B cell (primary cell): ENCODE results near the gene MYOM1. TPM values are rescaled to one million over a fixed set of nuclear protein-coding genes. Genes with fewer than 3 reads are reported as not detected.

Experiments used
- ATAC-seq: fragments of 200-7000 bp; cut with Tn5 transposase; one replicate; pipeline ENCODE4 v1.10.0; 2021; ENCODE audit warnings: low read depth, mild to moderate bottlenecking, moderate number of reproducible peaks, moderate library complexity
- CTCF ChIA-PET: fragments of 350-600 bp; sonication (Branson Sonifier 250); formaldehyde crosslinking; loops from one replicate; lab custom pipeline; 2021; ENCODE audit warnings: antibody characterized with exemption, inconsistent platforms; lab: Charles Lee
- POLR2A ChIA-PET: fragments of 350-600 bp; sonication (Branson Sonifier 250); formaldehyde crosslinking; loops from one replicate; lab custom pipeline; 2021; ENCODE audit warnings: antibody characterized with exemption; lab: Charles Lee
- DNase-seq: peaks from one replicate; pipeline ENCODE4 v3.0.0; 2013
- H2AFZ ChIP-seq: 2 replicates; pipeline ENCODE4 v1.6.1; 2012; ENCODE audit warnings: mild to moderate bottlenecking, low read depth, low read length; ENCODE audit not compliant: insufficient read depth, poor library complexity, severe bottlenecking
- H3K27ac ChIP-seq, 2 donors: 1 replicate in 1 of 2; 2 replicates in 1 of 2; pipeline ENCODE4 v1.5.1; 2012 to 2013; ENCODE audit warnings: low read length in 2 of 2, mild to moderate bottlenecking in 2 of 2, moderate library complexity in 1 of 2
- H3K27me3 ChIP-seq, 4 experiments: fragments of 200-600 bp in 1 of 4; sonication (generic) in 1 of 4; replicated peaks in 1 of 4; 1 replicate in 2 of 4; 2 replicates in 2 of 4; pipeline versions ENCODE4 v1.6.1 to v1.7.0; 2013 to 2016; ENCODE audit warnings: low read length in 3 of 4, mild to moderate bottlenecking in 2 of 4, mixed read lengths in 1 of 4, moderate library complexity in 1 of 4; ENCODE audit not compliant: insufficient read depth in 4 of 4, control insufficient read depth in 3 of 4; ENCODE audit errors: control extremely low read depth in 1 of 4
- H3K36me3 ChIP-seq, 2 experiments: replicated peaks in 1 of 2; 1 replicate in 1 of 2; 2 replicates in 1 of 2; pipeline versions ENCODE4 v1.6.1 to v1.7.1; 2013; ENCODE audit warnings: low read length in 1 of 2; ENCODE audit not compliant: insufficient read depth in 2 of 2, control insufficient read depth in 1 of 2; ENCODE audit errors: control extremely low read depth in 1 of 2, extremely low read depth in 1 of 2
- H3K4me1 ChIP-seq, 2 donors: fragments of 200-600 bp in 1 of 2; sonication (generic) in 1 of 2; 1 replicate in 1 of 2; 2 replicates in 1 of 2; pipeline versions ENCODE4 v1.5.1 to v1.6.1; 2013 to 2017; ENCODE audit warnings: low read length in 2 of 2; ENCODE audit not compliant: control insufficient read depth in 2 of 2, insufficient read depth in 2 of 2
- H3K4me2 ChIP-seq: replicated peaks from 2 replicates; pipeline ENCODE3; 2012; ENCODE audit warnings: mild to moderate bottlenecking, low read depth, low read length; ENCODE audit not compliant: poor library complexity, severe bottlenecking
- H3K4me3 ChIP-seq, 5 experiments: fragments of 200-600 bp in 1 of 5; sonication (generic) in 1 of 5; 1 replicate in 3 of 5; 2 replicates in 2 of 5; pipeline versions ENCODE4 v1.5.1 to v1.7.0; 2011 to 2016; ENCODE audit warnings: low read length in 4 of 5, mild to moderate bottlenecking in 4 of 5, low read depth in 2 of 5, control low read depth in 1 of 5, moderate library complexity in 1 of 5; ENCODE audit not compliant: insufficient read depth in 1 of 5; ENCODE audit errors: control extremely low read depth in 1 of 5, extremely low read depth in 1 of 5
- H3K79me2 ChIP-seq: fragments of 200-600 bp; sonication (generic); one replicate; pipeline ENCODE4 v1.6.0; 2016; ENCODE audit warnings: low read length; ENCODE audit not compliant: control insufficient read depth, insufficient read depth
- H3K9ac ChIP-seq: fragments of 200-600 bp; sonication (generic); 2 replicates; pipeline ENCODE4 v1.6.1; 2017; ENCODE audit warnings: mild to moderate bottlenecking, low read length, moderate library complexity
- H3K9me3 ChIP-seq, 3 donors: one replicate each; pipeline versions ENCODE4 v1.6.1 to v1.7.1; 2013; ENCODE audit warnings: low read length in 2 of 3; ENCODE audit not compliant: control insufficient read depth in 2 of 3, insufficient read depth in 1 of 3; ENCODE audit errors: control extremely low read depth in 1 of 3
- H4K20me1 ChIP-seq: 2 replicates; pipeline ENCODE4 v1.6.0; 2012; ENCODE audit warnings: mild to moderate bottlenecking, low read length; ENCODE audit not compliant: insufficient read depth, control insufficient read depth, poor library complexity, severe bottlenecking
- H3K27ac Mint-ChIP-seq: one replicate; pipeline ENCODE4 v1.8.0; 2021; ENCODE audit warnings: mixed read lengths
- H3K27me3 Mint-ChIP-seq: one replicate; pipeline ENCODE4 v1.8.0; 2021; ENCODE audit warnings: mixed read lengths
- H3K4me1 Mint-ChIP-seq: one replicate; pipeline ENCODE4 v1.8.0; 2021; ENCODE audit warnings: mixed read lengths
- H3K4me3 Mint-ChIP-seq: one replicate; pipeline ENCODE4 v1.8.0; 2021; ENCODE audit warnings: mixed read lengths
- H3K9me3 Mint-ChIP-seq: one replicate; pipeline ENCODE4 v1.8.0; 2022; ENCODE audit warnings: mixed read lengths; ENCODE audit not compliant: insufficient read depth
- CTCF ChIP-seq: fragments of 200-600 bp; IDR thresholded peaks from one replicate; pipeline ENCODE4 v1.8.0; 2022; ENCODE audit warnings: antibody characterized with exemption, mild to moderate bottlenecking
- EZH2 ChIP-seq: IDR thresholded peaks from 2 replicates; pipeline ENCODE4 v1.6.1; 2012; ENCODE audit warnings: borderline replicate concordance, low read depth, mild to moderate bottlenecking, moderate library complexity, low read length; ENCODE audit not compliant: insufficient read depth, poor library complexity, severe bottlenecking
- whole genome bisulfite sequencing: methylation state at CpG from one replicate; pipeline ENCODE4 v1.1.5; 2013; ENCODE audit warnings: missing lambda C conversion rate; ENCODE audit not compliant: insufficient coverage; 5-methylcytosine and 5-hydroxymethylcytosine counted together
- intact Hi-C: fragments of 100-400 bp; cut with micrococcal nuclease; formaldehyde crosslinking; loops from one replicate; pipeline ENCODE4 v1.10.0; 2022
- polyA plus RNA-seq: library from polyadenylated mRNA; depleted of rRNA; stranded (reverse); fragments of >200 nt; gene quantifications from 2 replicates; pipeline ENCODE4 v1.2.3, GENCODE V29; 2012
- total RNA-seq, 2 donors: library from RNA; stranded (reverse); fragments of 120-200 nt in 1 of 2; gene quantifications; 1 replicate in 1 of 2; 2 replicates in 1 of 2; pipeline versions ENCODE4 v1.2.3 to v1.2.4, GENCODE V29; 2013 to 2022

The MYOM1 gene
- total and polyA plus RNA-seq, 2 donors (not counting 1 experiment from before 2014, with no cell fraction given), result 1.5 to 12.8 TPM

- Mint-ChIP-seq H3K27me3 (no peaks in the 10 kb centered on the region), H3K4me3 (no peak overlapping the region), H3K9me3 (no peaks in the 10 kb centered on the region), H3K4me1 (peaks cover 6% of the 10 kb centered on the region), H3K27ac (no peak overlapping the region)
- no peak for DNase-seq
- Histone ChIP-seq H3K4me2 (no peak overlapping the region), H3K4me1 (peaks cover 0 to 4% of the 10 kb centered on the region in 2 donors), H3K27me3 (no peaks in the 10 kb centered on the region), H2AFZ (no peak overlapping the region), H3K36me3 (no peaks in the 10 kb centered on the region), H3K9me3 (no peaks in the 10 kb centered on the region), H3K9ac (no peak overlapping the region), H3K27ac (no peak overlapping the region), H3K4me3 (no peak overlapping the region), H4K20me1 (no peaks in the 10 kb centered on the region), H3K79me2 (no peaks in the 10 kb centered on the region)
- intact Hi-C loops, result no loop called here
- ATAC-seq, result no peak
- TF ChIP-seq EZH2 (no peak), CTCF (no peak)
- POLR2A ChIA-PET, result no interaction called here
- CTCF ChIA-PET, result interaction anchor here (8.8 kb wide), 1 partner anchor 113 kb away, joined by 63 read pairs; the partner anchor contains the start of gene MYL12A
- 100% methylated on average over 3 of the region's 3 CpGs for WGBS
Observed at GRCh38 chr18:3132700-3133099, 87.1 kb downstream of the MYOM1 start.

GRCh38 chr18:3130344-3130743 is 89.4 kb downstream of the MYOM1 start:
- H3K4me3 Mint-ChIP-seq, result no peak overlapping the region
- Histone ChIP-seq H3K36me3 (no peaks in the 10 kb centered on the region), H2AFZ (no peak overlapping the region), H3K4me2 (no peak overlapping the region), H3K9me3 (no peaks in the 10 kb centered on the region), H3K4me1 (peaks cover 0 to 4% of the 10 kb centered on the region in 2 donors), H3K9ac (no peak overlapping the region), H3K79me2 (no peaks in the 10 kb centered on the region), H3K27me3 (no peaks in the 10 kb centered on the region), H3K4me3 (no peak overlapping the region), H4K20me1 (no peaks in the 10 kb centered on the region), H3K27ac (no peak overlapping the region)
- no peak for DNase-seq
- intact Hi-C loops, result no loop called here
- no peak overlapping the region for H3K27ac Mint-ChIP-seq
- 100% methylated on average over 1 of the region's 2 CpGs for WGBS
- no peak for TF ChIP-seq EZH2
- TF ChIP-seq CTCF, result no peak
- ChIA-PET POLR2A (interaction anchor here (0.6 to 0.7 kb wide), 2 partner anchors 207 to 214 kb away, joined by 3 to 8 read pairs; no protein-coding TSS in a partner anchor), CTCF (interaction anchor here (1.0 to 8.8 kb wide), 10 partner anchors 8 to 197 kb away, joined by 3 to 70 read pairs (median 8); partner anchors contain the start of gene MYL12A)
- H3K4me1 Mint-ChIP-seq, result peaks cover 6% of the 10 kb centered on the region
- H3K27me3 Mint-ChIP-seq, result no peaks in the 10 kb centered on the region
- ATAC-seq, result no peak
- no peaks in the 10 kb centered on the region for H3K9me3 Mint-ChIP-seq
